HAP-1 (cell line): ENCODE data around the gene ZBTB20.

Experiments
- DNase-seq, 2 experiments: peaks; one replicate each; pipeline ENCODE4 v3.0.0-alpha.2; 2016 to 2020; ENCODE audit warnings: low spot score in 2 of 2
- H3K27me3 ChIP-seq: fragments of 250-450 bp; sonication (Bioruptor Pico); 2 replicates; pipeline ENCODE4 v1.5.1; 2020; ENCODE audit warnings: low read depth, mild to moderate bottlenecking, moderate library complexity
- H3K36me3 ChIP-seq: fragments of 250-450 bp; sonication (Bioruptor Pico); replicated peaks from 2 replicates; pipeline ENCODE4 v1.5.1; 2020; ENCODE audit warnings: mild to moderate bottlenecking
- H3K4me1 ChIP-seq: fragments of 250-450 bp; sonication (Bioruptor Pico); 2 replicates; pipeline ENCODE4 v1.5.1; 2020; ENCODE audit warnings: mild to moderate bottlenecking
- H3K4me3 ChIP-seq: fragments of 250-450 bp; sonication (Bioruptor Pico); 2 replicates; pipeline ENCODE4 v1.5.1; 2020; ENCODE audit warnings: mild to moderate bottlenecking, moderate library complexity
- H3K9me3 ChIP-seq: fragments of 250-450 bp; sonication (Bioruptor Pico); 2 replicates; pipeline ENCODE4 v1.5.1; 2020; ENCODE audit warnings: mild to moderate bottlenecking, moderate library complexity
- in situ Hi-C: fragments of 300-500 bp; cut with MboI; formaldehyde crosslinking; loops from 3 replicates; pipeline ENCODE4 v1.14.3; 2020; ENCODE audit warnings: low sequenced_read_pairs, inconsistent platforms, mixed read lengths

The ZBTB20 gene

DNA sequence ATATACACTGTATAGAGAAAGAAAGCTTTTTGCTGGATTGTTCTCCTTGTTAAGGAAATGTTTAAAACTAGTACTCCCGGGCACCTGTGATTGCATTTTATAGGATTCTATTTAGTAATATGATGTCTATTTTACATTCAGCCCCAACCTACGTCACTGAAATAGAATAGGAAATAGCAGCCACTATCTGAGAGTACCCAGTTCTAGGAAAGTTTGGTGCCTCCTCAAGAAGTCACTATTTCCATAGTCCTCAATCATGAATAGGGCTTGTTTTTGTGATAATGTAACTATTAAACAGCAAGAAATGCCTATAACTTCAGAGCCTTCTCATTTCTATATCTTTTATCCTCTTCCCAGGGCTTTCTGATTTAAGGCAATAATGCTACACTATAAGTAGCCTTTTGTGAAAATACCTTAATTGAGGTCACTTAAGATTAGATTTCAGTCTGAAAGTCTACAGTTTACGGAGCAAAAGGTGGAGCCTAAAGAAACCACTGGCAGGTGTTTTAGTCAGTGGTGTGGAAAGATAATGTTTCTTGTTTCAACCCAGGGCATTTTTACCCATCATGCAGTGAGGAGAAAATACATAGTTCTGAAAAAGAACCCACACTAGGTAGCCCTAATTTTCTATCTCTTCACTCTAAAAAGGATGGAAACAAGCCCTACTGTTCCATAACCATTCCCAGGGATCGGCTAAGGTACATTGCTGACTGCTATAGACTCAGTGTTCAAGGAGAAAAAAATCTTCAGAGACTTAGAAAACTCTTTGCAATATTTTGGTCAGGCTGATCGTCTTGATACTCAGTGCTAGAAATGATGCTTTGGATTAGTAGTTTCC lies 814.5 kb downstream of the ZBTB20 start:
- H3K4me3 ChIP-seq: no peak overlapping the region
- no peak for DNase-seq
- H3K4me1 ChIP-seq: peaks cover 27% of the 10 kb centered on the region
- H3K36me3 ChIP-seq: no peaks in the 10 kb centered on the region
- in situ Hi-C loops: no loop called here
- H3K9me3 ChIP-seq: no peaks in the 10 kb centered on the region
- H3K27me3 ChIP-seq: no peaks in the 10 kb centered on the region

DNA sequence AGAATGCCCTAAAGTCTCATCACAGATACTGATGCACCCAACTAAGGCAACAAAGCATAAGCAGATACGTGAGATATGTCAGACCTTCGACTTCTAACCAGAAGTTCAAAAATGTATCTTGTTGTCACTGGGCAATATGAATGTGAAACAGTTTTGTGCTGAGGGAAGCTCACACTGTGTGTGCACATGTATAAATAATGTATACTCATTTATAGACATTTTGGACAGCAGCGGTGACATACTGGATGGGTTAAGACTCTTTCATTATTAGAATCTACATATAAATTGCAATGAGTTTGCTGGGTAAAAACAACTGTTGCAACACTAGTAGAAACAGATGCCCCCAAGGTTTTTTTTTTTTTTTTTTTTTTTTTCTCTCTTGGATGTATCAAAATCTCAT lies 815.4 kb downstream of the ZBTB20 start:
- in situ Hi-C loops: no loop called here
- Histone ChIP-seq H3K9me3 (no peaks in the 10 kb centered on the region), H3K36me3 (no peaks in the 10 kb centered on the region), H3K27me3 (no peaks in the 10 kb centered on the region), H3K4me3 (no peak overlapping the region), H3K4me1 (peaks cover 27% of the 10 kb centered on the region)
- no peak for DNase-seq

DNA sequence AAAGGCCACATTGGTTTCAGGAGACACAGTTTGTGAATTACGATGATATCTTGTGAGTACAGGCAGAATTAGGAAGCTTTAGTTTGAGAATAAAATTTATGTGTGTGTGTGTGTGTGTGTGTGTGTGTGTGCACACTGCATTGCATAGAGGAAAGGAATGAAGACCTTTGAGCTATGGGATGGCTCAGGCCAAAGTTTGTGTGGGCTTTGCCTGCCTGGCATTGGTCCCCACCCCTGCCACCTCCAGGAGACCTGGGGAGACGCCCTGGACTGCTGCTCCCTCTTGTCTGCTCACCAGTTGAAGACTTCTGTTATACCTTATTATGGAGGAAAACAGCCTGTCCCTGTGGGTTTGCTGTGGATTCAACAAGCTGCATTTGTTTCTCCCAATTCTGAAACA lies 816.1 kb downstream of the ZBTB20 start:
- Histone ChIP-seq H3K36me3 (no peaks in the 10 kb centered on the region), H3K4me1 (peaks cover 27% of the 10 kb centered on the region), H3K27me3 (no peaks in the 10 kb centered on the region), H3K4me3 (no peak overlapping the region), H3K9me3 (no peaks in the 10 kb centered on the region)
- in situ Hi-C loops: no loop called here
- DNase-seq: no peak

DNA sequence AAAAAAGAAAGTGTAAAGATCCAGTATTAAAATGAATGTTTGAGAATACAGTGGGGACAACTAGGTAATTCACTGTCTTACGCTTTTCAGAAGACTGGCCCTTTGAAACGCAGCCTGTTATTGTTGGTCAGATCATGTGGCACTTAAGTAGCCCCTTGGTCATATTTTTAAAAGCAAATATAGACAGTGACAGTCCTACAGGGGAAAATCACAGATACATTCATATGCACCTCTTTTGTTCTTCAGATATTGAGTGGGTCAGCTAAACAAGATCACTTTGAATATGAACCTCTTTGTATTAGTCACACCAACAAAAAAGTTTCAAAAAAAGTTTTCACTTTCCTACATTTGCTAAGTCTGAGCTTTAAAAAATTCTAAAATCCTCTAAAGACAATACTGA lies 817.3 kb downstream of the ZBTB20 start:
- Histone ChIP-seq H3K9me3 (no peaks in the 10 kb centered on the region), H3K4me3 (no peak overlapping the region), H3K4me1 (peaks cover 27% of the 10 kb centered on the region), H3K36me3 (no peaks in the 10 kb centered on the region), H3K27me3 (no peaks in the 10 kb centered on the region)
- in situ Hi-C loops: no loop called here
- DNase-seq: peak in 1 of 2 experiments; percentile 47

DNA sequence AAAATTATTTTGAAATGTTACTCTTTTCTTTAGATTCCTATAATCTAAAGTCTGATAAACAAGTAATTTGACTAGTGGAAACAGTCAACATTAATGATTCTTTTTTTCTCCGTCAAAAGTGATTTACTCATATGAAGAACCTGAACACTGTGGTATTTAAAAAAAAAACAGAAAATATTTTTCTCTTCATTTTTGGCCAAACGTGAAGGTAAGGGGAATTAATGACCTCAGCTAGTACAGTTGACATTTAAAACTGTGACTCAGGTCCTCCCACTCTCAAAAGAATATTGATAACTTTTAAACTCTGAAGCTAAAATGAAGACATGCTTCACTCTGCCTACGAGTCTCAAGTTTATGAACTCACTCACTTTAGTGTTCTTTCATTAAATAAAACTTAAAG lies 818.7 kb downstream of the ZBTB20 start:
- Histone ChIP-seq H3K9me3 (no peaks in the 10 kb centered on the region), H3K4me3 (no peak overlapping the region), H3K4me1 (peaks cover 18% of the 10 kb centered on the region), H3K27me3 (no peaks in the 10 kb centered on the region), H3K36me3 (no peaks in the 10 kb centered on the region)
- DNase-seq: no peak
- in situ Hi-C loops: no loop called here

DNA sequence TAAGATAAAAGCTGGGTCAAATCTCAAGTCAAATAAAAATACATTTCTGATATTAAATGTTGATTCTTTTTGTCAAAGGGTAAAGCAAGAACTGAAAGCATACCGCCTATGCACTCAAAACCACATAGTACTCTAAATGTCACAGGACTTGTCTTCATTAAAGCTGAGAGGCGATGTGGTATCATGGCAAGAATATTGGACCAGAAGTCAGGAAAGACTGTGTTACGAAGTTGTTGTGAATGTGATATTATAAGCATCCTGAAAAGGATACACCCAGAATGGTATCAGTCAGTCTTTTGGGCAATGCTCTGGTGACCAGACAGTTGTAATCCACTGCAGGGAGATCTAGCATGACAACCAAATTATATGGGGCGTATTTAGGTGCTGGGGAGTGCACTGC lies 819.4 kb downstream of the ZBTB20 start:
- Histone ChIP-seq H3K9me3 (no peaks in the 10 kb centered on the region), H3K27me3 (no peaks in the 10 kb centered on the region), H3K36me3 (no peaks in the 10 kb centered on the region), H3K4me3 (no peak overlapping the region), H3K4me1 (peaks cover 11% of the 10 kb centered on the region)
- in situ Hi-C loops: no loop called here
- DNase-seq: no peak

DNA sequence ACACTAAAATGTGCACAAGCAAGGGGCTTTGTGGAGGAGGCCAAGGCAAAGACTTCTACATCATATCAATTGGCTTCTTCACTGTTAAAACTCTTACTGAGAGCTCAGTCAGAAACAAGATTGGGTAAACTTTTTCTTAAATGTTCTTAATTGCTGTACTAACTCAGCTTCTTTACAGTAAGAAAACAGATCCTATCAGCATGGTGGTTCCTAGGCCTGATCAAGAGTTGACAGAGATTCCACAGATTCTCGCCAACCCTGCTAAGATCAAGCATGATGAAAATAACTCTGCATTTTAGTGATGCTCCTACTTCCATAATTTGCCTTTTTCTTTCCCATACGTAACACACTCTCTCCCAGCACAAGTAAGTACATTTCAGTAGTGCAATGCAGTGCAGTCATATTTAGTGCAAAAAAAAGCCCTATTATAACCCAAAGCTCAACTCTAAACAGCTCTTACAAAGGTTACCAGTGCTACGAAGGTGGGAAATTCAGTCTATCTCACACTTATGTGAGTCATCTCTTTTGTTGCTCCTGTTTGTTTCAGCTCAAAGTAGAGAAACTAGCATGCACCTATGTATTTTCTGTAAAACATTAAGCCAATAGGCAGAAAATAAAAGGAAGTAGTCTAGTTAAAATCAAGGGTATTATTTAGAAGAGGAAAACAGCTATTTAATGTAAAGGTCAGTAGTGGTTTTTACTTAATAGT lies 823.4 kb downstream of the ZBTB20 start:
- Histone ChIP-seq H3K27me3 (no peaks in the 10 kb centered on the region), H3K4me3 (no peak overlapping the region), H3K9me3 (no peaks in the 10 kb centered on the region), H3K36me3 (no peaks in the 10 kb centered on the region), H3K4me1 (peaks cover 10% of the 10 kb centered on the region)
- in situ Hi-C loops: no loop called here
- DNase-seq: no peak

DNA sequence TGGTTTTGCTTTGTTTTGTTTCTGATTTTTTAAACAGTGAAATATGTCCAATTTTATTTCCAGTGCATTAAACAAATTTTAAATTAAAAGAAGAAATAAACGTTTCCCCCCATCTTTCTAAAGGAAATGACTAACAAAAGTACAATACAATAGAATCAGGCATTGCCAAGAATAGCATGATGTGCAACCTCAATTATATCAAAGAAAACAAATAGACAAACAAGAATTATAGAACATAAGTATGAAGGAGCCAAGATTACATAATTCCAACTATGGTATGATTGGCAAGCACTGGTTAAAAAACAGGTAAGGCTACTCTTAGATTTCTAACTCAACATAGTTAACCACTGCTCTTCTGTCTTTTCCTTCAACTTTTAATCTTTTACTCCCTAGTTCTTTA lies 826.8 kb downstream of the ZBTB20 start:
- H3K9me3 ChIP-seq: no peaks in the 10 kb centered on the region
- no peaks in the 10 kb centered on the region for H3K27me3 ChIP-seq
- H3K4me3 ChIP-seq: no peak overlapping the region
- H3K4me1 ChIP-seq: peaks cover 10% of the 10 kb centered on the region
- DNase-seq: no peak
- H3K36me3 ChIP-seq: no peaks in the 10 kb centered on the region
- in situ Hi-C loops: no loop called here

DNA sequence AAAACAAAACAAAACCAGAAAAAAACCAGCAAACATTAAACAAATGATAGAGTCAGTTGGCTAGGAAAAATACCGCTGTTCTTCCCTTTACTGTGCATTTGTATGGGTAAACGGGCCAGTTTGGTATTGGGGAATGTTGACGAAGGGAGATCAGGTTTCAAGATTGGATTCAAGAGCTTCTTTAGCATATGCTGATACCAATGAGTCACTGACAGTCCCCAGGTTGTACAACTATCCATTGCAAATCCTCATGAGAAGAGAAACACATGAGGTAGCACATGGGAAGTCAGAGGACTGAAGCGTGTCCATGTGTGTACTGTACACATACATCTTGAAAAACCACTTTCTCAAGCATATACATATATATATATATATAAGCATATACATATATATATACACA lies 827.6 kb downstream of the ZBTB20 start:
- Histone ChIP-seq H3K27me3 (no peaks in the 10 kb centered on the region), H3K9me3 (no peaks in the 10 kb centered on the region), H3K36me3 (no peaks in the 10 kb centered on the region), H3K4me1 (peaks cover 7% of the 10 kb centered on the region), H3K4me3 (no peak overlapping the region)
- DNase-seq: peak; percentile 34 to 81
- in situ Hi-C loops: no loop called here

DNA sequence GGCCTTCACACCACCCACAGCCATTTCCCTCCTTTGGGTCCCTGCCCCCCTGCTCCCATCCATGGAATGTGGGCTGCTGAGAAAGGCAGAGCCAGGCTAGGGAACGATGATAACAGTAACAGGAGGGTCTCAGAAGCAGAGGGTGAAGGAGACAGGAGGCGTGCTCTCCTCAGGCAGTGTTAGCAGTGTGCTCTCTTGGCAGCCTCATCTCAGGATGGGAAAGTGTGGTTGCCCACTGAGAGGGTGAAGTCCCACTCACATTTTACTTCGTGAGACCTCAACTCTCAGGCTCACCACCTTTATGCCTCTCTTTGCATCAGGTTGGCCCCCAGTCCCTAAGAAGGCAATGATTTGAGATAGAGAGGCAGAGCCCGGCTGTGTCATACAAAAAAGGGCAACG lies 828.8 kb downstream of the ZBTB20 start:
- no peaks in the 10 kb centered on the region for H3K27me3 ChIP-seq
- H3K4me1 ChIP-seq: peaks cover 7% of the 10 kb centered on the region
- no peak overlapping the region for H3K4me3 ChIP-seq
- no peak for DNase-seq
- H3K9me3 ChIP-seq: no peaks in the 10 kb centered on the region
- H3K36me3 ChIP-seq: no peaks in the 10 kb centered on the region
- in situ Hi-C loops: no loop called here

DNA sequence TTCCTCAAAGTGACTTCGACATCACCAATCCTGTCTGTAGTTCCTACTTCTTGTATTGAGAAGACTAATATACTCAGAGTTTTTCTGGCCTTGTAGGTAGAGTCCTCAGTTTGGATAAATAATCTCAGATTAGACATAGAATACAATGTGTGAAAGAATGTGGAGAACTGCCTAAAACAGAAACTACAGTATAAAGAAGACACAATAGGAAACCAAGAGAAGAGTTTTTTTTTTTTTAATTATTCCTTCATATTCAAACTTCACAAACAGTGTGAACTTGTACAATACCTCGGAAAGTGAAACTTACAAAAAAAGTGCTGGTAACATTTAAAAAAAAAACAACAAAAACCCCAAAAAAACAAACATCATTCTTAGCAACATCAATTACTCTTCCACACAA lies 832.8 kb downstream of the ZBTB20 start:
- Histone ChIP-seq H3K4me1 (peaks cover 3% of the 10 kb centered on the region), H3K27me3 (no peaks in the 10 kb centered on the region), H3K9me3 (no peaks in the 10 kb centered on the region), H3K4me3 (no peak overlapping the region), H3K36me3 (no peaks in the 10 kb centered on the region)
- DNase-seq: no peak
- in situ Hi-C loops: no loop called here

DNA sequence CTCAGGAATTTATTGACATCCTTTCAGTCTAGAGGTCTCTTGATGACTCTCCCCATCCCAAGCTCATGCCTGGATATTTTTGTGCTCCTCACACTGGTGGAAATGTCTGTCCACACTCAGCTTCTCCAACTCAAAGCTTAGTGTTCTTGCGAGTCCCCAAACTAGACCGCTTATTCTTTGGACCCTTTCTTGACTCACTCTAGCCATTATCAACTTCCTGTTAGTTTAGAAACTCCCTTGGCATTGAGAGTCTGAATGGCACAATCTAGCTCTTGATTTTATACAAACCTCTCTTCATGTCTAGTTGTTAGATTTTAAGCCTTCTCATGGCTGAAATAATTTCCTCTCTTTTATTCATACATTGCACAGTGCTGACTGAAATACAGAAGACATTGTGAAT lies 833.7 kb downstream of the ZBTB20 start:
- H3K36me3 ChIP-seq: no peaks in the 10 kb centered on the region
- no peaks in the 10 kb centered on the region for H3K9me3 ChIP-seq
- H3K4me3 ChIP-seq: no peak overlapping the region
- no peak for DNase-seq
- no peaks in the 10 kb centered on the region for H3K4me1 ChIP-seq
- in situ Hi-C loops: no loop called here
- H3K27me3 ChIP-seq: no peaks in the 10 kb centered on the region

DNA sequence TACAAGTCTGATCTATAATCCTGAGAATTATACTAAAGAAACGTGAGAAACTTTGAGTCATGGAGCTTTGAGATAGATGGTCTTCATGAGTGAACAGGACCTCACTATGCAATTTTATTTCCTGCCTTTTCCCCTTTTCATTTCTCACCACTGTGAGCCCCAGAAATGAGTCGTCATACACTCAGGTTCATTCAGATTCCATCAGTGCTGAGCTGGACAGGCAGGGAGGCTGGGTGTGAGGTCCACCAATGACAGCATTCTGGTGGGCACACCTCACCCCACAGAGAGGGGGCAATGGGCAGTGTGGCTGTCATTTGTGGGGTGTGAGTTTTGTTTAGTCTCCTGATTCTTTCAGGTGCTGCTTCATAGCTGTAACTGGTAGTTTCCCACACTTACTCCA lies 836.4 kb downstream of the ZBTB20 start:
- in situ Hi-C loops: no loop called here
- Histone ChIP-seq H3K4me1 (no peaks in the 10 kb centered on the region), H3K9me3 (no peaks in the 10 kb centered on the region), H3K36me3 (no peaks in the 10 kb centered on the region), H3K27me3 (no peaks in the 10 kb centered on the region), H3K4me3 (no peak overlapping the region)
- no peak for DNase-seq

DNA sequence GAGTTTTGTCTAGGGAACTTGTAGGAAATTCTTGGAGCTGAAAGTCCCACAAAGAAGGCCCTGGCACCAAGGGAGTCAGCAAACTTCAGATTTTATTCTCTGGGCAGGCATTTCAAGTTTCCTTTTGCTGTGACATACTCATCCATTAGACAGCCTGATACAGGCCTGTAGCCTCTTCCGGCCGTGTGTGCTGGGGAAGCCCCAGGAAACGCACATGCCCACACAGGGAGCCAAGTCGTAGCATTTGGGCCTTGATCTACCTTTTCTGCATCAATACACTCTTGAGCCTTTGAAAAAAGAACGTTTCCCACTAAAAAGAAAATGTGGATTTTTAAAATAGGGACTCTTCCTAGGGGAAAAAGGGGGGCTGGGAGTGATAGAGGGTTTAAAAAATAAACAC lies 838.3 kb downstream of the ZBTB20 start:
- no peak for DNase-seq
- Histone ChIP-seq H3K4me1 (no peaks in the 10 kb centered on the region), H3K27me3 (no peaks in the 10 kb centered on the region), H3K36me3 (no peaks in the 10 kb centered on the region), H3K4me3 (no peak overlapping the region), H3K9me3 (no peaks in the 10 kb centered on the region)
- in situ Hi-C loops: no loop called here
